HG03135 (cell line): ENCODE results near the gene TYMP.

ENCODE experiments used
- ATAC-seq: cut with Tn5 transposase; IDR thresholded peaks from one replicate; pipeline ENCODE4 v1.9.1; 2021; ENCODE audit warnings: mild to moderate bottlenecking, moderate library complexity; ENCODE audit not compliant: unreplicated experiment

The TYMP gene, protein sequence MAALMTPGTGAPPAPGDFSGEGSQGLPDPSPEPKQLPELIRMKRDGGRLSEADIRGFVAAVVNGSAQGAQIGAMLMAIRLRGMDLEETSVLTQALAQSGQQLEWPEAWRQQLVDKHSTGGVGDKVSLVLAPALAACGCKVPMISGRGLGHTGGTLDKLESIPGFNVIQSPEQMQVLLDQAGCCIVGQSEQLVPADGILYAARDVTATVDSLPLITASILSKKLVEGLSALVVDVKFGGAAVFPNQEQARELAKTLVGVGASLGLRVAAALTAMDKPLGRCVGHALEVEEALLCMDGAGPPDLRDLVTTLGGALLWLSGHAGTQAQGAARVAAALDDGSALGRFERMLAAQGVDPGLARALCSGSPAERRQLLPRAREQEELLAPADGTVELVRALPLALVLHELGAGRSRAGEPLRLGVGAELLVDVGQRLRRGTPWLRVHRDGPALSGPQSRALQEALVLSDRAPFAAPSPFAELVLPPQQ

DNA sequence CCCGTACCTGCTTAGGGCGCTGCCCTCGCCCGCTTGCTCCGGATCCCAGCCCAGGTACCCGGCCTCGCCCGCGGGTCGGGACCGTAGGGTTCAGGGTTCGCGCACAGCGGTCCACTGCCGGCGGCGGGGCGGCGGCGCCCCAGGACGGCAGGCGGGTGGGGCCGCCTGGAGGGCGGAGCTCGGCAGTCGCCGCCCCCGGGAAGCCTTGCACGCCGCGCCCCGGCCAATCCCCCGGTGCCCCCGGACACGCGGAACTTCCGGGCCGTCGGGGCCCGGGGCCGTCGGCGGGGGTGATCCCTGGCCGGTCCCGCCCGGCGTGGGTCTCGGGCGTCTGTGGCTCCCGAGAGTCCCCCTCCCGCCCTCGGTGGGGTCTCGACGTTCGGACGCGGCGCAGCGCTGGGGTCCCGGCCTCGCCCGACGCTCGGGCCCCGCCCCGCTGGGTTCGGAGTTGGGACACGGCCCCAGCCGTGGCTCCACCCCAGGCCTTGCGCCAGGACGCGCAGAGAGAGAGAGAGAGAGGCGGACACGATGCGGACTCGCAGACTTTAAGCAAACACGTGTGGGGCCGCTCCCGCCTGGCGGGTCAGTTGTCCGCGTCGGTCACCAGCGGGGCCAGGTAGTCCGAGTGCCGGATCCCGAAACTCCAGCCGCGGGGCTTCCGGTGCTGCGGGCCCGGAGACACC is at the start of gene TYMP:
Gene TYMP (minus strand): TSS at position 116 of the 683 bp plus-strand sequence. CDS start 303 bp downstream, outside the sequence.
- ATAC-seq: no peak

DNA sequence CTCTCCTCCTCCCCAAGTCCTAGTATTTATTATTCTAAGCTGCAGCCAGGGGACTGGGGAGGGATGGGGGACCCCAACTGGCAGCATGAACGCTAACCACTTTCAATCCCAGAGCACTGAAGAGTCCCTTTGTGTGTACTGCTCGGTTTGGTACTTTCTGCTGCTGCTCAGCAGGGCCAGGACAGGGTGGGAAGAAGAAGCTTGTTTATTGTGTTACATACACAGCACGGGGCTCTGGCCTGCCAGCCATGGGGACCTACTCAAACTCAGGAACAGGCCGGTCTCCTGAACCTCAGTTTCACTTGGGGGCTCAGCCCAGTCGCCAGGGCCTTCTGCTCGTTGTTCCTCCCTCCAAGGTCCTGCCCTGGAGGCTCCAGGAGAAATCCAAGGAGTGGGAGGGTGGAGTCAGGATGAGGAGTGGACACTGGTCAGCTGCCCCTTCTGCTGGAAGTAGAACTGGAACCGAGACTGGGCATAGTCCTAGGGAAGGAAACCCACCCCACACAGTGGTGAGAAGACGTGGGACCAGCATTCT is 49.0 kb upstream of the TYMP start:
- no peak for ATAC-seq

DNA sequence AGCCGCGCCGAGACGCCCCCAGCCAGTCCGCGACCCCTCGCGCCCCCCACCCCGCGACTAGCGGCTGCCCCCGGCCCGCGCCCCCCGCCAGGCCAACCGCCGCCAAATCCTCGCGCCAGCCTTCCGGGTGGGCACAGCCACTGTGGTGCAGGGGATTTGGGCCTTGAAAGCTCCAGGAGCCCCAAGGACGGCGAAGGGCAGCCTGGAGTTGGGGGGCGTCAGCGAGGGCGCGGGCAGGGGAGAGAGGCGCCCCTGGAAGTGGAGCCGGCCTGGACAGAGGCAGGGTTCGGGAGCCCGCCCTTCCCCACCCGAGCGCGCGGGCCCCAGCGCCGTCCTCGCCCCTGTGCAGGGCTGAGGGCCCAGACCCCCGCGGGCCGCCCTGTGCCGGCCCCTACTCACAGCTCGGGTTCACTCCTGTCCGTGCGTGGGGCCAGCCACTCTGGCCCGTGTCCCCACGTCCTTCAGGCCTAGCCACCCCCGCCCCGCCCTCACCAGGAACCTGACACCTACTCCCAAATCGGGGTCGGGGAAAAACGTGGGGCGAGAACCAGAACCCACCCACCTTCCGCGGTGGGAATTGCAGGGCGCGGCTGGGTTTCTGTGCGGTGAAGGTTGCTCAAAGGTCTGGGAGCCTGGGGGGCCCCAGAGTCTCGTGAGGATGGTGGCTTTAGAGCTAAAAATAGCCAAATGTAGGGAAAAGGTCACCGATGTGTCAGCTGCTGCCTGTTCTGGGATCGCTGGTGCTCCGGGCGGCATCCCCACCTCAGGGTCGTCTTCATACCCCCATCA is 48.4 kb upstream of the TYMP start, which contains the start of gene CPT1B:
Gene CPT1B (minus strand): TSS at position 441 of the 789 bp plus-strand sequence. CDS start 512 bp downstream, outside the sequence.
- no peak for ATAC-seq

DNA sequence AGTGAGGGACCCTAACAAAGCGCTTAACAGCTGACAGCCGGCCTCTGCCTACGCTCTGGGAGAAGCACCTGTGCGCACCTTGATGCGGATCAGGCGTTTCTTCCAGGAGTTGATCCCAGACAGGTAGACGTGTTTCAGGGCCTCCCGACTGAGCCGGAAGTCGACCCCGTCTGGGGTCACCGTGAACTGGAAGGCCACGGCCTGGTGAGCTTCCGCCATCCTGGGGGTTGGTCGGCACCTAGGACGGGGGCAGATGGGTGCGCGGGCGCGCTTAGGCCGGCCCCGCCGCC is 47.8 kb upstream of the TYMP start:
- no peak for ATAC-seq

DNA sequence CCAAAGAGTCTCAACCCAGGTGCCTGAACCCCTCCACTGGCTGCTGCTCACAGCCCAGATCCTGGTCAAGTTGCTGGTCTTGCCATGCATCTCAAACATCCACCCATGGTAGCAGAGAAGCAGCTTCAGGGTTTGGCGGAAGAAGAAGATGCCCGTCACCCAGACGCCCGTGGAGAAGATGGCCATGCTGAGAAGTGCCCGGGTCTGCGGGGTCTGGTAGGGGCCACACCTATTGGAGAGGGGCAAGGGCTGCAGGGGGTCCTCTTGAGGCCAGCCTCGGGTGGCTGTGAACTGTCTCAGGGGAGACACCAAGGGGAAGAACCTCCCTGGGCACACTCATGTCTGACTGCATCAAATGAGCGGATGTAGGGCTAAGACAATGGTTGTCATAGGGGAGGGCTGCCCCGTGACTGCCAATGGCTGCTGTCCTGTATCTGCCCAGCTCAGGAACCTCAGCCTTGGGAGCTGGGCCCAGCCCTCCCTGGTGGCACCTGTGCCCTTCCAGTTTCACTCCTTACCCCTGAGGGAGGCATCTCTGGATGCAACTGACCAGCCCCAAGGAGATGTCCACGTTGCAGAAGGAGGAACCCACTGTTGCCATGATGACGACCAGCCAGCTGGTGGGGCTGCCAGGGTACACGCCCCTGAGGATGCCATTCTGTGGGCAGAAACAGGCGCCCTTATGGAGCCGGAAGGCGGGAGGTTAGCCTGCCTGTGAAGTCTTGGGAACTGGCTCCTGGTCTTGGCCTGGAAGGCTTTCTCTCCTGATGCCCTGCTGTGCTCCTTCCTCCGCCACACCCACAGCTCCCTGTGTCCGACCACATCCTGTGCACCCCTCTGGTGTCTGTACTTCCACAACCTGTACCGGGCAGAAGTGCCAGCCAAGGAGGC is 47.2 kb upstream of the TYMP start:
- no peak for ATAC-seq

DNA sequence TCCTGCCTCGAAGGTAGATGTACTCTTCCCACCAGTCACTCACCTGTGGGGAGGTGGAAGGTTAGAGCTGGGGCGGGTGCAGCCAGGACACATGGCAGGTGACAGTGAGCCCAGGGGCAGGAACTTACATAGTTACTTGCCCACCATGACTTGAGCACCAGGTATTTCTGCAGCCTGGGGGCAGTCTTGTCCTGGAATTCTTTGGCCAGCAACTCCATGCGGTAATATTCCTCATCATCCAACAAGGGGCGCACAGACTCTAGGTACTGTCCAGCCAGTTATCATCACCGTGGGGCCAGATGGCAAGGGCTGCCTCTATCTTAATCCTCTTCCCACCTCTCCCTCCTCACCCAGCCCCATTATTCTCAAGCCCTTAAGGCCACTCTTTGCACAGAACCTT is 46.3 kb upstream of the TYMP start:
- ATAC-seq: no peak

DNA sequence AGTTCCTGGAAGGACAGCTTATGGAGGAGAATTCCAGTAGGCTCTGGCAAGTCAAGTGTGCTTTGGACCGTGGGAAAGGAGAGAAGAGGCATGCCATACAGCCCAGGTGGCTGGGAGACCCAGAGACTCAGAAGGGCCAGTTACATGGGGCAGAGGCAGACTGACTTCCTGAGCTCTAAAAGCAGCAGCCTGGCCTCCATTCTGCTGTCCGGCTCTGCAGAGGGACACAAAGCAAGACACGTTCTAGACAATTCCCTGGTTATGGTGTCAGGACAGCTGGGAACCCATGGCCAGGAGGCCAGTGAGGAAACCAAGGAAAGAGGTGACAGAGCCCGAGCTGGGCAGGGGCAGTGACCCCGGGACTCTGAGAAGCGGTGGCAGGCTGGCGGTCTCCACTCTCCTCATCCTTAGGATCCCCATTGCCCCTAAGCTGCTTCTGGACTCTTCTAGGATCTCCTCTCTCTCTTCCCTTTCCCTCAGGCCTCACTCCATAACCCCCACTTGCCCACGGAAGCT is 45.7 kb upstream of the TYMP start:
- no peak for ATAC-seq

DNA sequence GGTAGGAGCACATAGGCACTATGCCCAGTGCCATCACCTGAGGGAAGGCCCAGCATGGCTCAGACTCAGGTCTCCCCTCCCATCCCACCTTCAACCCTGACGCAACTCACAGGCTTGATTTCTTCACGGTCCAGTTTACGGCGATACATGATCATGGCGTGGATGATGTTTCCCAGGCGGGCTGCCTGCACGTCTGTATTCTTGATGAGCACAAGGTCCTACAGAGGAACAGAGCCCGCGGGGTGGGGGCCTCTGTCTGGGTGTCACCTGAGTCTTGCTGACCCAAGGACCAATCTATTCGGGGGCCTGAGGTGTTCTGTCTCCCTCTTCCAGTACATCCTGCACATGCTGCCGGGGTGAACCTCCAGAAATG is 44.6 kb upstream of the TYMP start:
- ATAC-seq: no peak

DNA sequence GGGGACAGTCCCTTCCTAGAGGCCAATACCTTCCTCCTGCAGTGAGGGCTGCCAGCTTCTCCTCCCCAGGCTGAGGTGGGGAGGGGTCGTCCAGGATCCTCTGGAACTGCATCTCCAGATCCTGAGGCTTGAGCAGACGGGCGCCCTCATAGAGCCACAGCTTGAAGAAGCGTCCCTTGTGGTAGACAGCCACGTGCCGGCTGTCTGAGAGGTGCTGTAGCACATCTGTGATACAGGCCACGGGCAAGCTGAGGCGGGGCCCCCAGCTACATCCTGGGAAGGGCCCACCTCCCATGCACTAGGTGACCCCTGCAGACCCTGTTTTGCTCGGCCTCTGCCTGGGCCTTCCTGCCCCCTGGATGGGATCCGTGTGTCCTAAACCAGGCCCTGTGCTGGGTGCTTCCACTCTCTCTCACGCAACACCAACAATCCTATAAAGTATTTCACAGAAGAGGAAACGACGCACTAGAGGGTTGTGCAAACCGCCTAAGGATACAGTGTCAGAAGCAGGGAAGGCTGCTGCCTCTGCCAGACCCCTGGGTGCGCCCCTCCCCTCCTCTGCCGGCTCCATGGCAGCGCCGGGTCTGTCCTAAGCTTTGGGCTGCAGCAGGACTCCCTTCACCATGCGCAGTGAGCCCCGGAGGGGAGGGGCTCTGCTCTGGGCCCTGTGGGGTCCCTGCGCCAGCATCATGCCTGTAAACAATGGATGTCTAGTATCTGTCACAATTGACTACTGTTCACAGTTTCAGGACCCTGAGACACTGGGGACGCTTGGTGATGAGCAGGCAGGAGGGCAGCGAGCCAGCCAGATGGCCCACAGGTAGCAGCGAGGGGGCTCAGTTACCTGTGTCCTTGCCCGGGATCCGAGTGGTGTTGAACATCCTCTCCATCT is 43.9 kb upstream of the TYMP start:
- ATAC-seq: no peak

DNA sequence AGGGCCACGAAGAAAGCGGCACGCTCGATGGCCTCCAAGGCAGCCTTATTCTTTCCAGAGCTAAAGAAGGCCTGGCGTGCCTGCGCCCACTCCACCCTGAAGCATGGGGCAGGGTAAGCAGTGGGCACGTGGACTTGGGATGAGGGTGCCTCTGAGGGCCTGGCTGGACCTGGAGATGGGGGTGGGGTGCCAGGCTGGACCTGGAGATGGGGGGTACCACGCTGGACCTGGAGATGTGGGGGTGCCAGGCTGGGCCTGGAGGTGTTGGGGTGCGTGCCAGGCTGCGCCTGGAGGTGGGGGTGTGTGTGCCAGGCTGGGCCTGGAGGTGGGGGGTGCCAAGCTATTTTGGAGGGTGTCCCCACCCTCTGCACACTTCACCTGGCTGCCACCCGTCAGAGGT is 43.2 kb upstream of the TYMP start:
- ATAC-seq: no peak

DNA sequence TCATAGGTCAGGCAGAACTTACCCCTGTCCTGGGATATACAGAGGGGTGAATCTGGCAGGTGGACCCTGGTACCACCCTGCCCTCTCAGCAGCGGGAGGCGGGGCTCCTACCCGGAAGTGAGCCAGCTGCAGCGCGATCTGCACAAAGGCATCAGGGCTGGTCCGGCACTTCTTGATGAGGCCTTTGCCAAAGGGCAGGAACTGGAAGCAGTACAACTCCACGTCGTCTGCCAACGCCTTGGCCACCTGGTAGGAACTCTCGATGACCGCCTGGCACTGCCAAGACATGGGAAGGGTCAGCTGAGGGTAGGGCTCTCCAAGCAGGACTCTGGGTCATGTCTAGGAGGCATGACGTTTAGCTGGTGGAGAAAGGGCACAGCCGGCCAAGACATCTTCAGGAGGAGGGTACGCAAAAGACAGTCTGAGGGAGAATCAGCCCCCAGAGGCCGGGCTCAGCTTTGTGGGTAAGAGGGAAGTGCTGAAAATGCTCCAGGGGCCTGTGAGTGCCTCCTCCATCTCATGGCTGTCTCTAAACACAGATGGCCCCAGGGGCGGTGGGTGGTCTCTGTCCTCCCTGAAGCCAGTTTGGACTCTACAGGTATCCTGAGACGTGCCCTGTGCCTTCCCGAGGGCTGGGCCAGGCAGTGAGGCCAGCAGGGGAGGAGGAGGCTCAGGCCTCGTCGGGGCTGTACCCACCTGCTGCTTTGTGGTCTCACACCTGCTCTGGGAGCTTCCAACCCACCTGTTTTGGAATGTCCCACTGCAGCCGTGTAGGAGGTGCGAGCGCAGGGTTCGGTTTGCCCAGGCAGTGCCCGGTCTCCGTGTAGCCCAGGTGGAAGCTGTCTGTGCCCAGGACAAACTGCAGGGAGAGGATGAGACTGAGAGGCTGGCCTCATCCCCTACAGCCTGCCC is 41.7 kb upstream of the TYMP start:
- ATAC-seq: no peak

DNA sequence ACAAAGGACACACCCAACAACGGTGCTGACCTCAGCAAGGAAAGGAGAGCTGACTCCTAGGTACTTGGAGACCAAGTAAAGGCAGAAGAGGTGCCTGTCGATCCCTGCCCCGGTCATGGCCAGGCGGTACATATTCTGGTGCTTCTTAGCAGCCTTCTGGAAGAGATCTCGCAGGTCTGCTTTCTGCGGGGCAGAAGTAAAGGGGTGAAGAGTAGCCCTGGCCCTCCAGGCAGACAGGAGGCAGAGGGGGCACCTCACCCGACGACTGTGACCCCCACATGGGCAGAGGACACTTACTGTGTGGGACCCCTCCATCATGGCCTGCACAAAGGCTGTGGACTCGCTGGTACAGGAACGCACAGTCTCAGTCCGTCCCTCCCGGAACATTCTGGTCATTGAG is 41.0 kb upstream of the TYMP start:
- no peak for ATAC-seq

DNA sequence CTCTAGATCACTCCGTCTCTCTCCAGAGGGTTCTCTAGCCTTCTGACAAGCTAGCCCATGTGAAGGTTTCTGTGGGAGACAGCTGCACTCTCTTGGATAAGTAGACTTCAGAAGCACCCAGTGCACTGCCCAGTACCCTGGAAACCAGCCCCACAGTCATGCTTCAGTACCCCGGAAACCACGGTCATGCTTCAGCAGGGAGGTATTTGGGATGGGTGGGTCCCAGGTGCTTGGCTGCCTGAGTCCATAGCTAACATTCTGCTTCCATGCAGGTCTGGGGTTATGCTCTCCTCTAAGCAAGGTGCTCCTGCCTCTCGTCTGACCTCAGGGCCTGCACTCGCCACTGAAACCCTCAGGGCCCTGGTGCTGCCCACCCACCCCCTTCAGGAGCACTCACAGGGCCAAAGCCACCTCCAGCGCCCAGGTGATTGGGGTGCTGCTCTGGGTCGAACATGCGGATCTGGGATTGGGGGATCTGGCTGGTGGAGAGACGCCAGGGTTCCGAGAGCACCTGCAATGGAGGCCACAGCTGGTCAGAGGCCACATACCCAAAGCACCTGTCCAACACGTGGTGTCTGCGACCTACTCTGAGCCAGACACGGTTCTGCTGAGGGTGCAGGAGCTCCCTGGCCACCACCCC is 40.2 kb upstream of the TYMP start:
- no peak for ATAC-seq

DNA sequence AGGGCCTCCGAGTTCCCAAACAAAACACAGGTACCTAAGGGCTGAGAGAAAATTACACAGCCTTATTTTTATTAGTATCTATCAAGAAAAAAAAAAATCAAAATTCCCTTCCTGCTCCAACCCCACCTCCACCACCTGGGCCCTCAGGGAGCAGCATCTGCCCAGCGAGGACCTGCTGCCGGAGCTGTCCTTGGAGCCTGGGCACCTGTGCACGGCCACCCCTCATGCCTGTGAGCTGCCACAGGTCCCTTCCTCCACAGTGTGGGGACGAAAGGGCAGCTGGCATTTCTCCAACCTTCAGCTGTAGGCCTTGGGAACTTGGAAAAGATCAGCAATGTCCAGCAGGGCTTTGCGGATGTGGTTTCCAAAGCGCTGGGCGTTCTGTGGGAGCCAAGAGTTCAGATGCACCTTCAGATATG is 39.2 kb upstream of the TYMP start:
- ATAC-seq: no peak

DNA sequence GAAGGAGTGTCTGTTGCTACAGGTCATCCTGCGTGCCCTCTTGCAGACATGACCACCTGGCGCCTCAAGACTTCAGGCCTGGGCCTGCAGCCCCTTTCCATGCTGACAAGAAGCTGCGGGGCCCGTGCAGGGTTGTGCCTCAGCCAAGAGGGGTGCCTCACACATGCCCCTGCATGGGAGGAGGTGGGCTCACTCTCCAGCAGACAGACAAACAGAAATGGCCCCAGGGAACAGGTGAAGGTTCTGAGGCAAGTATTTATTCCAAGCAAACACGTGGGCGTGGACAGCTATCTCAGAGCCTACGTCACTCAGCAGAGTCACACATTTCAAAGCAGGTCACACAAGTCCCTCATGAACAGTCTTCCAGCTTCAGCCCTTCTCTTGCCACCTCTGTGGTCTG is 38.8 kb upstream of the TYMP start:
- ATAC-seq: no peak

DNA sequence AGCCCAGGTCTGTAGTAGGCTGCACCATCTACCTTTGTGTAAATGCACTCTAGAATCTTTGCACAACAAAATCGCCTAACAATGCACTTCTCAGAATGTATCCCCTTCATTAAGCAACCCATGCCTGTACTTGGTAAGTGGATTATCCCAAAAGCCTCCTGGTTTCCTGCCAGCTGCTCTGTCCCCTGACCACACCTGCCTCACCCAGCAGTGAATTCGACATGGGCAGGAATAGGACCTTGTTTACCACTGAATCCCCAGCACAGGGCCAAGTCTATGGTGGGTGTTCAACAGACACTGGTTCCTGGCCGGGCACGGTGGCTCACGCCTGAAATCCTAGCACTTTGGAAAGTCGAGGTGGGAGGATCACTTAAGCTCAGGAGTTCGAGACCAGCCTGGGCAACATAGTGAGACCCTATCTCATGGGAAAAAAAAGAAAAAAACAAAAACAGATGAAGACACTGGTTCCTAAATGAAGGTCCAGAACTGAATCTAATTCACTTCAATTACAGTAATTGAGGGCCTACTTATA is 38.0 kb upstream of the TYMP start:
- no peak for ATAC-seq

DNA sequence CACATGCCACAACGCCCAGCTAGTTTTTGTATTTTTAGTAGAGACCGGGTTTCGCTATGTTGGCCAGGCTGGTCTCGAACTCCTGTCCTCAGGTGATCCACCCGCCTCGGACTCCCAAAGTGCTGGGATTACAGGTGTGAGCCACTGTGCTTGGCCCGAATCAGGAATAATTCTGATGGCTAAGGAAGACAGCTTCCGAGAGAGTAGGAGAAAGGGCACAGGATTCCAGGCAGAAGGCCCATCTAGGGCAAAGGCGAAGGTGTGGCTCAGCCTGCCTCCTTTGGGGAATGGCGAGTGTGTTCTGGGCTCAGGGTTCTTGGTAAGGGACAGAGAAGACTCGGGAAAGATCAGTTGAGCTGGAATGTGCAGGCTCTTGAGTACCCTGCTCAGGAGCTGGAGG is 34.5 kb upstream of the TYMP start:
- ATAC-seq: no peak
